ENCODE data around the gene NOXO1.

NOXO1 gene

GRCh38 chr16:1930338-1930720, 50.9 kb downstream of the NOXO1 start:
- H3K9me3 Mint-ChIP-seq: no peaks in the 10 kb centered on the region
- H3K27me3 Mint-ChIP-seq: peaks cover 1% of the 10 kb centered on the region
- peaks cover 2% of the 10 kb centered on the region for H3K4me1 Mint-ChIP-seq
- peak overlapping the region; percentile 8 for H3K4me3 Mint-ChIP-seq
- no peak for DNase-seq (ENCODE audit: low spot score in 2 of 2)
- H3K36me3 Mint-ChIP-seq: no peaks in the 10 kb centered on the region
- no peak overlapping the region for H3K27ac Mint-ChIP-seq
- ATAC-seq (ENCODE audit: low read depth): no peak

GRCh38 chr16:1929578-1930337, 51.5 kb downstream of the NOXO1 start:
- peak; percentile 96 to 100 for DNase-seq (ENCODE audit: low spot score in 2 of 2)
- no peaks in the 10 kb centered on the region for H3K36me3 Mint-ChIP-seq
- H3K9me3 Mint-ChIP-seq: no peaks in the 10 kb centered on the region
- peak overlapping the region; percentile 60 for H3K4me3 Mint-ChIP-seq
- H3K4me1 Mint-ChIP-seq: peaks cover 2% of the 10 kb centered on the region
- ATAC-seq (ENCODE audit: low read depth): peak; percentile 94
- H3K27ac Mint-ChIP-seq: no peak overlapping the region
- H3K27me3 Mint-ChIP-seq: peaks cover 2% of the 10 kb centered on the region

- H3K9me3 Mint-ChIP-seq: no peaks in the 10 kb centered on the region
- peaks cover 7% of the 10 kb centered on the region for H3K27me3 Mint-ChIP-seq
- H3K27ac Mint-ChIP-seq: peak overlapping the region; percentile 45
- ATAC-seq (ENCODE audit: low read depth) (peak; percentile 2), DNase-seq (ENCODE audit: low spot score in 2 of 2) (no peak)
- H3K36me3 Mint-ChIP-seq: no peaks in the 10 kb centered on the region
- H3K4me3 Mint-ChIP-seq: peak overlapping the region; percentile 84
- peaks cover 2% of the 10 kb centered on the region for H3K4me1 Mint-ChIP-seq
Measured at GRCh38 chr16:1929105-1929504, 52.2 kb downstream of the NOXO1 start.
